Osteocyte (in vitro differentiated cells): ENCODE data around the gene CEP162. TPM values are rescaled to one million over a fixed set of nuclear protein-coding genes. Genes with fewer than 3 reads are reported as not detected.

Experiments used
- DNase-seq: peaks from one replicate; pipeline ENCODE4 v3.0.0; 2021; ENCODE audit warnings: mixed read lengths; ENCODE audit not compliant: unreplicated experiment; ENCODE audit errors: extremely low spot score
- H3K27ac Mint-ChIP-seq: one replicate; pipeline ENCODE4 v1.8.0; 2021; ENCODE audit warnings: mild to moderate bottlenecking, mixed read lengths; ENCODE audit not compliant: unreplicated experiment
- H3K27me3 Mint-ChIP-seq: one replicate; pipeline ENCODE4 v1.8.0; 2021; ENCODE audit warnings: mixed read lengths; ENCODE audit not compliant: unreplicated experiment
- H3K36me3 Mint-ChIP-seq: one replicate; pipeline ENCODE4 v1.8.0; 2021; ENCODE audit warnings: mixed read lengths; ENCODE audit not compliant: unreplicated experiment
- H3K4me1 Mint-ChIP-seq: one replicate; pipeline ENCODE4 v1.8.0; 2021; ENCODE audit warnings: mixed read lengths; ENCODE audit not compliant: unreplicated experiment
- H3K4me3 Mint-ChIP-seq: one replicate; pipeline ENCODE4 v1.8.0; 2021; ENCODE audit warnings: mild to moderate bottlenecking, moderate library complexity, mixed read lengths; ENCODE audit not compliant: unreplicated experiment
- H3K9me3 Mint-ChIP-seq: one replicate; pipeline ENCODE4 v1.8.0; 2021; ENCODE audit warnings: mixed read lengths; ENCODE audit not compliant: unreplicated experiment
- long read RNA-seq: library from polyadenylated mRNA; unstranded; transcript quantifications from one replicate; pipeline ENCODE4 v2.0.0, GENCODE V29; 2021
- total RNA-seq: library from RNA; stranded (reverse); gene quantifications from 2 replicates; pipeline ENCODE4 v1.2.1, GENCODE V29; 2021
- TF ChIP-seq, protein P1 (sequence below): fragments of 200-600 bp; sonication (generic); IDR thresholded peaks from 2 replicates; pipeline ENCODE4 v1.5.0; 2021; ENCODE audit warnings: antibody characterized with exemption, mild to moderate bottlenecking, moderate library complexity

The CEP162 gene, protein sequence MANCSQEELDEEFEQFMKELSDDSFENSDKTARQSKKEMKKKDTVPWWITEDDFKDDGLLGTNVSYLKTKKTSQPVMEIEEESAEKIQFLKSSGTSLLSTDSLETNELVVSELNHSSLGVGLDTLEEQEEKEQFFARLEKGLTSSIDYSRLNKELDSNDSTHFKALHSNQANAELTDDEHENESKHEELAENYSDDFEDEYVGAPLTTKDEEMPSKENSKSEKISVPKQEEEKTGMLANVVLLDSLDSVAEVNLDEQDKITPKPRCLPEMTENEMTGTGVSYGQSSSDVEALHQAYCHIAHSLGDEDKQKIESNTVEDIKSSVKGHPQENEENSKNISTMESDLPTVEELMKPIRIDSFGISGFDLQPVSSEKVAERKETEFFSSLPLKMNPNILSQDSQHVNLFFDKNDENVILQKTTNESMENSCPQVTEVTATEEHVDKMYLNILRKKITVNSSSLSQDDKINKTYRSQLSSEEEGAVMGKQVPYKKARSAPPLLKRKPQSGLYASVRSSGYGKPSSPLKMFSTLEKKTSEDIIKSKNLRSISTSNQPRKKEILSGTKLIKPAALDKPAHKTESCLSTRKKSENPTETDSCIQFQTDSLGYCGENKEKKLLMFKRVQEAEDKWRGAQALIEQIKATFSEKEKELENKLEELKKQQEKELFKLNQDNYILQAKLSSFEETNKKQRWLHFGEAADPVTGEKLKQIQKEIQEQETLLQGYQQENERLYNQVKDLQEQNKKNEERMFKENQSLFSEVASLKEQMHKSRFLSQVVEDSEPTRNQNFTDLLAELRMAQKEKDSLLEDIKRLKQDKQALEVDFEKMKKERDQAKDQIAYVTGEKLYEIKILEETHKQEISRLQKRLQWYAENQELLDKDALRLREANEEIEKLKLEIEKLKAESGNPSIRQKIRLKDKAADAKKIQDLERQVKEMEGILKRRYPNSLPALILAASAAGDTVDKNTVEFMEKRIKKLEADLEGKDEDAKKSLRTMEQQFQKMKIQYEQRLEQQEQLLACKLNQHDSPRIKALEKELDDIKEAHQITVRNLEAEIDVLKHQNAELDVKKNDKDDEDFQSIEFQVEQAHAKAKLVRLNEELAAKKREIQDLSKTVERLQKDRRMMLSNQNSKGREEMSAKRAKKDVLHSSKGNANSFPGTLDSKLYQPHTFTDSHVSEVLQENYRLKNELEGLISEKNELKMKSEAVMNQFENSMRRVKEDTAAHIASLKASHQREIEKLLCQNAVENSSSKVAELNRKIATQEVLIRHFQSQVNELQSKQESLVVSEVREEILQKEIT (N-terminal part only)
- total RNA-seq: 10.1 and 10.7 TPM in 2 replicates
- long read RNA-seq, partial matches to known transcripts: 57 of 73 reads
- long read RNA-seq, other reads (novel, unspliced or antisense): 16 of 73 reads

DNA sequence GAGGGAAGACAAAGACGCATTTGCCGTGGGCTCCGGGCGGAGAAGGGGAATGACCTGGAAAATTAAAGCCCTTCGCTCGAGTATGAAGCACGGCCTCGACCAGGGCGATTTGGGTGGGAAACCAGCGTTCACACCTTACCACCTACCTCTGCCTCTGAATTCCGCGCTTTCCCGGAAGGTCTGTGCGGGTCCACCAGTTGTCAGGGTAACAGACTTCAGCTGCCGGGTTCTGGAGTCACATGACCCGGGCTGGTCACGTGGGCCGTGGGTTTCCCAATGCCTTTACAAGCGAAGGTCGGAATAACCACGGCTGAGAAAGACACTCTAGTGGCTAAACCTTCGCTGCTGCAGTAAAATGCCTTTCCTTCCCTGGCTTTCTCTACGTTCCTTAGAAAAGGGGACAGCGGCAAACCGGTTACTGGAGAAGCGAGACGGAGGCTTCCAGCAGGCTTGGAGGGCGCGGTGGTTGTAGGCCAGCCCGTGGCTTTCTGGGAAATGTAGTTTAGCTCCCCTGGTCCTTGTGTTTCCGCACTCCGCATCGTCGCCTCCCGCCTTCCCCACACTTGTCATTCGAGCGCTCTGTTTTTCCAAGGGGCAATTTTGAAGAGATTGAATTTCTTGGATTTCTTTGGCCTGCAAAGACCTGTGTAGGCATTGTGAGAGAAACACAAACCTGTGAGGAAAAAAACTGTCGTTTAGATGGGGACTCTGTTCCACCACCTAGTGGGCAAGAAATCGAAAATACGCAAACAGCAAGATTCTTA is at the start of gene CEP162:
CEP162 (minus strand) TSS at position 210 of the 764 bp plus-strand sequence. CDS start 1,250 bp downstream, outside the sequence.
- Mint-ChIP-seq H3K27me3 (peaks cover 24% of the 10 kb centered on the region), H3K36me3 (peaks cover 3% of the 10 kb centered on the region), H3K27ac (peak within 1 kb of the TSS; percentile 84), H3K4me1 (peaks cover 20% of the 10 kb centered on the region), H3K4me3 (peak within 1 kb of the TSS; percentile 92), H3K9me3 (no peaks in the 10 kb centered on the region)
- peak; percentile 93 for DNase-seq
- TF ChIP-seq, protein P1, sequence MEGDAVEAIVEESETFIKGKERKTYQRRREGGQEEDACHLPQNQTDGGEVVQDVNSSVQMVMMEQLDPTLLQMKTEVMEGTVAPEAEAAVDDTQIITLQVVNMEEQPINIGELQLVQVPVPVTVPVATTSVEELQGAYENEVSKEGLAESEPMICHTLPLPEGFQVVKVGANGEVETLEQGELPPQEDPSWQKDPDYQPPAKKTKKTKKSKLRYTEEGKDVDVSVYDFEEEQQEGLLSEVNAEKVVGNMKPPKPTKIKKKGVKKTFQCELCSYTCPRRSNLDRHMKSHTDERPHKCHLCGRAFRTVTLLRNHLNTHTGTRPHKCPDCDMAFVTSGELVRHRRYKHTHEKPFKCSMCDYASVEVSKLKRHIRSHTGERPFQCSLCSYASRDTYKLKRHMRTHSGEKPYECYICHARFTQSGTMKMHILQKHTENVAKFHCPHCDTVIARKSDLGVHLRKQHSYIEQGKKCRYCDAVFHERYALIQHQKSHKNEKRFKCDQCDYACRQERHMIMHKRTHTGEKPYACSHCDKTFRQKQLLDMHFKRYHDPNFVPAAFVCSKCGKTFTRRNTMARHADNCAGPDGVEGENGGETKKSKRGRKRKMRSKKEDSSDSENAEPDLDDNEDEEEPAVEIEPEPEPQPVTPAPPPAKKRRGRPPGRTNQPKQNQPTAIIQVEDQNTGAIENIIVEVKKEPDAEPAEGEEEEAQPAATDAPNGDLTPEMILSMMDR: peak; percentile 86

- Mint-ChIP-seq H3K27me3 (peaks cover 26% of the 10 kb centered on the region), H3K27ac (no peak overlapping the region), H3K4me3 (no peak overlapping the region), H3K4me1 (peaks cover 5% of the 10 kb centered on the region), H3K9me3 (no peaks in the 10 kb centered on the region), H3K36me3 (no peaks in the 10 kb centered on the region)
- TF ChIP-seq, protein P1: no peak
- no peak for DNase-seq
Observed at GRCh38 chr6:84274856-84275255, 47.4 kb upstream of the CEP162 start.

DNA sequence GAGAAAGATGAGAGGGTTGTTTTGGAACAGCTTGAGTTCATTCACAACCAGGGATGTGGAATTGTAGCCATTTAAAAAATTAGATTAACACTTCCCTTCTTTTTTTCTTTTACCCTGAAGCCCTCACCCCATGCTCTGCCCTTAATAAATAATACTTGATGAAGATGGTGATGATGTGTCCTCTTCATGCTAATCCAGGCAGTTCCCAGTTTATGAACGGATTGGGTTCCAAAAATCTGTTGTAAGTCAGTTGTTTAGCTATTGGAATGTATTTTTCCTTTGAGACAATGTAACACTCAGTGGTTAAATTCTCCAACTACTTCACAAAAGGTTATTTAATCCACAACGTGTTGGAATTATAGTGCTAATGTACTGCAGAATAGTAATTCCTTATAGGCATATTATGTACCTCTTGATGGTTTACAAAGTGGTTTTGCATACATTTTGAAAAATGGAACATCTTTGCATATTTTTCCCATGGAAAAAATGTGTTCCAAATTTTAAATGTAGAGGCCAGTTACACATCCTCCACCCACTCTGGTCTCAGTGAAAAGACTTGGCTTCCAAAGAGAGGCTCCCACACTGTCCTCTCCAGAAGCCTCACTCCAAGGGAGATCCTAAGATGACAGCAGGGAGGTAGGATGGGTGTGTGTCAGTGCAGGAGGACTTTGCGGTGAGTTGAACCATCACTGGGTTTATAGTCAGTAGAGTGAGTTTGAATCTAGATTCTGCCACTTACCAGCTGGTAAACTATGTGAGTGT is 45.8 kb upstream of the CEP162 start:
- Mint-ChIP-seq H3K4me3 (no peak overlapping the region), H3K27ac (no peak overlapping the region), H3K4me1 (peaks cover 8% of the 10 kb centered on the region), H3K9me3 (no peaks in the 10 kb centered on the region), H3K36me3 (no peaks in the 10 kb centered on the region), H3K27me3 (peaks cover 26% of the 10 kb centered on the region)
- no peak for DNase-seq
- TF ChIP-seq, protein P1: no peak

DNA sequence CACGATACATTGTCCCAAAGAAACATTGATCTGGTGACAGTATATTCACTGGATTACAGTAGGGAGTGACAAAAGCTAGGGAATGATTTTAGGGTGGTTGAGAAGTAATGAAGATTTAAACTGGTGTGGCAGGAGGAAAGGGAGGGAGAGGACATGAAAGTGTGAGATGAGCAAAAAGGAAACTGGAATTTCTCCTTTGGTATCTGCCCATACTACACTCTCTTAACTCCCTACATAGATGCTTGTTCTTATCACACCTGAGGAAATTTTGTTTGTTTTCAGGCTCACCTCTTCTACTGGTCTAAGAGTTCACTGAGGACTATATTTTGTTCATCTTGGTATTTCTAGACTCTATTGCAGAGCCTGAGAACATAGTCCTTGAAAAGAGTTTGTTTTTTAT is 44.9 kb upstream of the CEP162 start:
- no peak overlapping the region for H3K27ac Mint-ChIP-seq
- no peak overlapping the region for H3K4me3 Mint-ChIP-seq
- peaks cover 8% of the 10 kb centered on the region for H3K4me1 Mint-ChIP-seq
- H3K27me3 Mint-ChIP-seq: peaks cover 24% of the 10 kb centered on the region
- H3K9me3 Mint-ChIP-seq: no peaks in the 10 kb centered on the region
- TF ChIP-seq, protein P1: no peak
- no peaks in the 10 kb centered on the region for H3K36me3 Mint-ChIP-seq
- DNase-seq: no peak
